Subcutaneous preadipocyte (primary cell): ENCODE data around the gene TRMT61B. TPM values are rescaled to one million over a fixed set of nuclear protein-coding genes. Genes with fewer than 3 reads are reported as not detected.

Source experiments
- small RNA-seq: library from RNA; depleted of rRNA; stranded (forward); fragments of <200 nt; gene quantifications from one replicate; pipeline ENCODE3, GENCODE V24; 2012
- total RNA-seq: library from RNA; depleted of rRNA; stranded (reverse); fragments of >200 nt; gene quantifications from 2 replicates; pipeline ENCODE4 v1.2.3, GENCODE V29; 2012

TRMT61B gene
- 11.4 and 11.7 TPM in 2 replicates for total RNA-seq

GRCh38 chr2:28870146-28870891 lies at the start of gene TRMT61B:
Gene TRMT61B (minus strand): TSS chr2:28870309. CDS start chr2:28870277, 32 bp downstream.

GRCh38 chr2:28894470-28895188 lies 24.5 kb upstream of the TRMT61B start, which contains the start of gene WDR43:
Gene WDR43 (plus strand): TSS chr2:28894667. CDS start chr2:28894699, 32 bp downstream.

GRCh38 chr2:28810384-28811285 lies 59.5 kb downstream of the TRMT61B start, which contains the start of gene SPDYA:
Gene SPDYA (plus strand): TSS chr2:28810834. CDS start chr2:28816015, 5,181 bp downstream.

Small RNAs within 50 kb of the gene (small RNA-seq; reads per million reads assigned to genes)
- gene SNORD92, result 13.5 reads per million, percentile 96 among the genes with 10 or more reads in this experiment

Other genes starting within 250 kb of the TRMT61B start
- 123 and 142 TPM in 2 replicates for gene PPP1CB, start 118.5 kb downstream of the TRMT61B start, total RNA-seq
- 0.59 and 0.73 TPM in 2 replicates for gene SPDYA, start 59.5 kb downstream of the TRMT61B start, total RNA-seq
- 83.0 and 159 TPM in 2 replicates for gene WDR43, start 24.4 kb upstream of the TRMT61B start, total RNA-seq
- gene TOGARAM2, start 111.0 kb upstream of the TRMT61B start, total RNA-seq, result under 0.01 and 0.37 TPM in 2 replicates
- gene PCARE, start 204.2 kb upstream of the TRMT61B start, total RNA-seq, result not detected in 2 replicates
- gene CLIP4, start 245.1 kb upstream of the TRMT61B start, total RNA-seq, result 40.8 and 49.1 TPM in 2 replicates